Gastrocnemius medialis (tissue), 4 donors: ENCODE results near the gene NEURL2. TPM values are rescaled to one million over a fixed set of nuclear protein-coding genes. Genes with fewer than 3 reads are reported as not detected.

Experiments
- ATAC-seq, 2 donors: fragments of 150-250 bp; one replicate each; pipeline ENCODE4 v1.9.1; 2016
- DNase-seq, 2 donors: peaks; one replicate each; pipeline ENCODE4 v3.0.0-alpha.2; 2019
- H3K27ac ChIP-seq, 4 donors: fragments of 200-600 bp; sonication (generic); 1 replicate in 1 of 4; 2 replicates in 3 of 4; pipeline ENCODE4 v1.5.1; 2016 to 2018; ENCODE audit warnings: mild to moderate bottlenecking in 2 of 4, moderate library complexity in 1 of 4
- H3K27me3 ChIP-seq, 3 donors: fragments of 200-600 bp; sonication (generic) in 2 of 3; 1 replicate in 1 of 3; 2 replicates in 2 of 3; pipeline versions ENCODE4 v1.5.1 to v1.6.0; 2016 to 2019; ENCODE audit warnings: mild to moderate bottlenecking in 1 of 3, moderate library complexity in 1 of 3
- H3K36me3 ChIP-seq, 2 donors: fragments of 200-600 bp; sonication (generic) in 1 of 2; one replicate each; pipeline ENCODE4 v1.5.1; 2017 to 2018
- H3K4me1 ChIP-seq, 2 donors: fragments of 200-600 bp; sonication (generic) in 1 of 2; one replicate each; pipeline ENCODE4 v1.5.1; 2016 to 2017; ENCODE audit warnings: mild to moderate bottlenecking in 2 of 2
- H3K4me3 ChIP-seq, 4 donors: fragments of 200-600 bp; sonication (generic) in 3 of 4; 1 replicate in 1 of 4; 2 replicates in 3 of 4; pipeline ENCODE4 v1.5.1; 2016 to 2019; ENCODE audit warnings: mild to moderate bottlenecking in 2 of 4
- H3K9me3 ChIP-seq, 3 donors: fragments of 200-600 bp; sonication (generic) in 2 of 3; 1 replicate in 1 of 3; 2 replicates in 2 of 3; pipeline ENCODE4 v1.5.1; 2016 to 2019
- CTCF ChIP-seq, 5 experiments: fragments of 450-650 bp in 3 of 5; fragments of 200-600 bp in 2 of 5; sonication (generic) in 2 of 5; IDR thresholded peaks in 4 of 5; conservative IDR thresholded peaks in 1 of 5; 1 replicate in 4 of 5; 2 replicates in 1 of 5; pipeline ENCODE4 v1.5.1; 2016 to 2019; ENCODE audit warnings: antibody characterized with exemption in 5 of 5, mild to moderate bottlenecking in 3 of 5, moderate library complexity in 3 of 5
- POLR2A ChIP-seq, 2 donors: fragments of 450-650 bp; IDR thresholded peaks; one replicate each; pipeline ENCODE4 v1.6.1; 2017; ENCODE audit warnings: antibody characterized with exemption in 2 of 2, mild to moderate bottlenecking in 2 of 2, moderate library complexity in 2 of 2
- in situ Hi-C, 4 donors: fragments of 200-750 bp; cut with MboI; loops; one replicate each; pipeline versions ENCODE4 v1.15.0 to v1.8.0; 2017; ENCODE audit warnings: low sequenced_read_pairs in 4 of 4
- intact Hi-C: fragments of 100-400 bp; cut with DNase I; formaldehyde crosslinking; loops from one replicate; pipeline ENCODE4 v1.15.1; 2023; ENCODE audit warnings: low total_unique reads
- total RNA-seq, 4 donors: library from RNA; depleted of rRNA; stranded (reverse); fragments of >200 nt; gene quantifications; one replicate each; pipeline versions ENCODE4 v1.1.0 to v1.2.3, GENCODE V29; 2016

NEURL2 gene
- total RNA-seq, 4 donors from 2014 or later, result 4.9 to 24.1 (median 10.2) TPM

- H3K4me1 ChIP-seq, result peaks cover 6 to 16% of the 10 kb centered on the region in 2 donors
- in situ Hi-C loops (no loop called here), intact Hi-C loops (no loop called here)
- H3K4me3 ChIP-seq, result no peak overlapping the region
- ATAC-seq, result no peak
- H3K9me3 ChIP-seq, result no peaks in the 10 kb centered on the region
- no peak overlapping the region for H3K27ac ChIP-seq
- H3K27me3 ChIP-seq, result peaks cover 15 to 20% (median 19%) of the 10 kb centered on the region in 3 donors
- no peak for DNase-seq
- H3K36me3 ChIP-seq, result no peaks in the 10 kb centered on the region
- TF ChIP-seq CTCF (IDR thresholded peaks at IDR 0.05 in 4 of 5, conservative IDR thresholded peaks at IDR 0.05 in 1 of 5), result no peak
- TF ChIP-seq POLR2A (IDR thresholded peaks at IDR 0.05), result no peak
Observed at GRCh38 chr20:45913116-45913515, 22.1 kb upstream of the NEURL2 start.

GRCh38 chr20:45912344-45912682, 21.3 kb upstream of the NEURL2 start:
- H3K27ac ChIP-seq, result peak overlapping the region; percentile 48 to 82 (median 66)
- DNase-seq, result no peak
- intact Hi-C loops (no loop called here), in situ Hi-C loops (no loop called here)
- H3K4me1 ChIP-seq, result peaks cover 6 to 16% of the 10 kb centered on the region in 2 donors
- no peak for ATAC-seq
- H3K9me3 ChIP-seq, result no peaks in the 10 kb centered on the region
- H3K4me3 ChIP-seq, result peak overlapping the region; percentile 52 to 66 (median 56)
- TF ChIP-seq POLR2A (IDR thresholded peaks at IDR 0.05), result no peak
- TF ChIP-seq CTCF (IDR thresholded peaks at IDR 0.05 in 4 of 5, conservative IDR thresholded peaks at IDR 0.05 in 1 of 5), result no peak
- H3K27me3 ChIP-seq, result peaks cover 15 to 20% (median 19%) of the 10 kb centered on the region in 3 donors
- H3K36me3 ChIP-seq, result no peaks in the 10 kb centered on the region

- TF ChIP-seq CTCF (IDR thresholded peaks at IDR 0.05 in 4 of 5, conservative IDR thresholded peaks at IDR 0.05 in 1 of 5) (no peak), POLR2A (IDR thresholded peaks at IDR 0.05) (peak; percentile 12 to 53)
- intact Hi-C loops, result no loop called here
- no peaks in the 10 kb centered on the region for H3K9me3 ChIP-seq
- H3K36me3 ChIP-seq, result no peaks in the 10 kb centered on the region
- H3K27ac ChIP-seq, result peak within 1 kb of the TSS; percentile 48 to 82 (median 66)
- in situ Hi-C loops, result no loop called here
- H3K27me3 ChIP-seq, result peaks cover 15 to 20% (median 19%) of the 10 kb centered on the region in 3 donors
- ATAC-seq (peak in 1 of 2 donors; percentile 5), DNase-seq (peak; percentile 22 to 62)
- H3K4me3 ChIP-seq, result peak within 1 kb of the TSS; percentile 52 to 66 (median 56)
- peaks cover 6 to 16% of the 10 kb centered on the region in 2 donors for H3K4me1 ChIP-seq
Observed at GRCh38 chr20:45911486-45912343, 20.7 kb upstream of the NEURL2 start, which contains the start of gene PLTP. Gene PLTP, minus strand, starts transcription at chr20:45912155. Its CDS starts 703 bp downstream, at chr20:45911452.

- Histone ChIP-seq H3K4me3 (peak overlapping the region; percentile 52 to 66 (median 56)), H3K27ac (peak overlapping the region; percentile 48 to 82 (median 66)), H3K27me3 (peaks cover 15 to 20% (median 19%) of the 10 kb centered on the region in 3 donors), H3K36me3 (no peaks in the 10 kb centered on the region), H3K9me3 (no peaks in the 10 kb centered on the region), H3K4me1 (peaks cover 6 to 16% of the 10 kb centered on the region in 2 donors)
- DNase-seq (peak; percentile 89 to 92), ATAC-seq (peak; percentile 85)
- no peak for TF ChIP-seq CTCF (IDR thresholded peaks at IDR 0.05 in 4 of 5, conservative IDR thresholded peaks at IDR 0.05 in 1 of 5)
- TF ChIP-seq POLR2A (IDR thresholded peaks at IDR 0.05), result peak; percentile 42 to 62
- intact Hi-C loops (no loop called here), in situ Hi-C loops (no loop called here)
Observed at GRCh38 chr20:45910670-45911485, 19.9 kb upstream of the NEURL2 start.
